ENCODE data around the gene PYGB.

PYGB gene

DNA sequence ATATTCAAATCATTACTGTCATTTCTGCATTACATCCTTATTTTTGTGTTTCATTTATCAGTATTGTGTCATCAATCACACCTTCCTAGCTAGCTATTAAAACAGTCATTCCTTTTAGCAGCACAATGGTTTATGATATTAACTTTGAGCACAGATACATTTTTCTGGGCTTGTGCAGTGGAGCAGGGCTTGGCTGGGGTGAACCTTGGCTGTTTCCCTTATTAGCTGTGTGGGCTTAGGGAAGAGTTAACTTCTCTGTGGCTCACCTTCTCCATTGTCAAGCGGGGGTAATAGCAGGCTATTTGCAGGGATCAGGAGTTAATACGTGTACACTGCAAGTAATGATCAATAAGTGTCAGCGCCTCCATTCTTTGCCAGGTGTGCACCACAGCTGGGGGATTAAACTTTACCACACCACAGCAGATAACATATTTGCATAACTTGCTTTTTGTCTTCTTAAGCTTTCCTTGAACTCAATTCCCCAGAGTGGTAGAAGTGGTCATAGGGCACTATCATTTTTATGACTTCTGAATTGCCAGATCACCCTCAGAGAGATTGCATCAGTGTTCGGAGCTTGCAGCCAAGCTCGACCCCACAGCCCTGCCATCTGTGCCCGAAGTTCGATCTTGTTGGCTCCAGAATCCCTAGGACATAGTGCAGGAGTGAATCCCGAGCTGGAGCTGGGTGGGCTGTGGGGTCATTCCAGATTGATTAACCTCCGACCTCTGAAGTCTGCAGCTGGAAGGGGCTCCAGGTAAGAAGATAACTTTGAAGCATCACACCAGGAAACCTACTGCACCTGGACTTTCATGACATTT lies 1.5 kb upstream of the PYGB start:
- Mint-ChIP-seq H3K9me3 (peaks cover 3% of the 10 kb centered on the region), H3K4me1 (peaks cover 36% of the 10 kb centered on the region), H3K4me3 (peak overlapping the region; percentile 90), H3K27me3 (peaks cover 43% of the 10 kb centered on the region), H3K27ac (peak overlapping the region; percentile 8), H3K36me3 (no peaks in the 10 kb centered on the region)
- CTCF ChIA-PET: interaction anchor here (1.2 to 1.6 kb wide), 3 partner anchors 10 to 252 kb away, joined by 3 to 4 read pairs (median 4); no protein-coding TSS in a partner anchor
- DNase-seq: no peak

DNA sequence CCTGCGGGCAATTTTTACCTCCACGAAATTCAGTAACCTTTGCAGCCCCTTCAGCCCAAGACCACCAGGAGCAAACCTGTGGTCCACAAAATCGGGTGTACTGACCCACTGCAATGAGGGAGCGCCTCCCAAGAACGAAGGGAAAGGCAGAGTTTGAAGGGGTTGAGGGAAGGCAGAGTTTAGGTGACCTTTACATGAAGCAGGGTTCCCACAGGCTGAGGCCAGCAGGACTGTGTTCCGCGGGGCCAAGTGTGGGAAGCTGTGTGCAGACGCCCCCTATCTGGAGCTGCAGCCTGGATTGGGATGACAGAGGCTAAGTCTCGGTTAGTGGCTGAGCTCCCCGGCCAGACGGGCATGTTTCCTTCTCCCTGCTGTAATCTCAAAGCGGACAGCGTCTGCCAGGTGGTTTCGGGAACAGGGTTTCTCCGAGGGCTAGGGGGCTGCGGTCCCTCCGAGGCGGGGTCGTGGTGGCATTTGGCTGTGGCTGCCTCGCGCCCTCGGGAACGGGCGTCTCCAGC lies 826 bp upstream of the PYGB start:
- no peak for DNase-seq
- H3K4me1 Mint-ChIP-seq: peaks cover 38% of the 10 kb centered on the region

DNA sequence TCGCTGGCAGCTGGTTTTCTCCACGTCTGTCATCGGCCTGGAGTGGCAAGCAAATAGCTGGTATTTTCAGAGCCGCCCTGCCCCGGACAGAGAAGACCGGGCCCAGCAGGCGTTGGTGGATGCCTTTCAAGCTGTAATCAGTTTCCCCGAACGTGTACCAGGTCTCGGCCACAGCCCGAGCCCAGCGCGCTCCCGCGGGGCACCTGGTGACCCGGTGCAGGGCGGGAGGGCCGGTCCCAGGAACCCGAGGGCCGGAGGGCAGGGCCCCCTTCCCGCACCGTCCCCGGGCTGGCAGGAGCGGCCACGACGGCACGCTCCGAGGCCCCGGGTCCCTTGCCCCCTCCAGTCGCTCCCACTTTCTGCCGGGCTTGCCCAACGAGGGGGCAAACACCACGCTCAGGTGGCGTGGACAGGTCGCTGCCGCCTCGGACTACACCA lies 348 bp upstream of the PYGB start:
- Mint-ChIP-seq H3K9me3 (peaks cover 3% of the 10 kb centered on the region), H3K27ac (no peak overlapping the region), H3K4me3 (peak overlapping the region; percentile 90), H3K27me3 (peaks cover 33% of the 10 kb centered on the region), H3K4me1 (peaks cover 38% of the 10 kb centered on the region), H3K36me3 (peaks cover 2% of the 10 kb centered on the region)
- DNase-seq: no peak
- CTCF ChIA-PET: interaction anchor here (1.1 to 1.6 kb wide), 5 partner anchors 11 to 253 kb away, joined by 3 to 4 read pairs (median 4); no protein-coding TSS in a partner anchor

More for the DNA sequence above, 826 bp upstream of the PYGB start:
- Mint-ChIP-seq H3K27ac (peak overlapping the region; percentile 8), H3K9me3 (peaks cover 3% of the 10 kb centered on the region), H3K4me3 (peak overlapping the region; percentile 90), H3K36me3 (no peaks in the 10 kb centered on the region), H3K27me3 (peaks cover 38% of the 10 kb centered on the region)
- CTCF ChIA-PET: interaction anchor here (1.1 to 1.6 kb wide), 4 partner anchors 11 to 253 kb away, joined by 3 to 4 read pairs (median 4); no protein-coding TSS in a partner anchor

DNA sequence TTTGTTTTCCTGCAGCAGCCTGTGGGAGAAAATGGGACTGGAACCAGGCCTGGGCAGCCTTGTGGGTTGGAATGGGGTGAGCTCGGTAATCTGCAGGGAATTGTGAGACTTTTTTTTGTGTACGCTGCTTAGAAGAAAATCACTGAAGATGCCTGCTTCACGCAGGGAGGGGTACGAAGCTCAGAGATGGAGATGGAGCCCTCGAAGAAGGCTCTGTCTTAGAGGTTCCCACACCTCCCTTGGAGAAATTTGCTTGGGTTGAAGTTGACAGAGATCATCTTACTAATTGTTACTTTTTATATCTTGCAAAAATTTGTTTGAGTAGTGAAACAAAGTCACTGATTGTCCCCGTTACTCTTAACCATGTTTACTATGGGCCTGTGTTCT lies 894 bp downstream of the PYGB start:
- H3K4me1 Mint-ChIP-seq: peaks cover 38% of the 10 kb centered on the region
- H3K27ac Mint-ChIP-seq: peak overlapping the region; percentile 53
- peaks cover 2% of the 10 kb centered on the region for H3K36me3 Mint-ChIP-seq
- H3K4me3 Mint-ChIP-seq: peak overlapping the region; percentile 83
- CTCF ChIA-PET: interaction anchor here (1.0 to 1.3 kb wide), 2 partner anchors 58 to 255 kb away, joined by 4 read pairs; no protein-coding TSS in a partner anchor
- peaks cover under 1% of the 10 kb centered on the region for H3K9me3 Mint-ChIP-seq
- DNase-seq: no peak
- peaks cover 26% of the 10 kb centered on the region for H3K27me3 Mint-ChIP-seq

DNA sequence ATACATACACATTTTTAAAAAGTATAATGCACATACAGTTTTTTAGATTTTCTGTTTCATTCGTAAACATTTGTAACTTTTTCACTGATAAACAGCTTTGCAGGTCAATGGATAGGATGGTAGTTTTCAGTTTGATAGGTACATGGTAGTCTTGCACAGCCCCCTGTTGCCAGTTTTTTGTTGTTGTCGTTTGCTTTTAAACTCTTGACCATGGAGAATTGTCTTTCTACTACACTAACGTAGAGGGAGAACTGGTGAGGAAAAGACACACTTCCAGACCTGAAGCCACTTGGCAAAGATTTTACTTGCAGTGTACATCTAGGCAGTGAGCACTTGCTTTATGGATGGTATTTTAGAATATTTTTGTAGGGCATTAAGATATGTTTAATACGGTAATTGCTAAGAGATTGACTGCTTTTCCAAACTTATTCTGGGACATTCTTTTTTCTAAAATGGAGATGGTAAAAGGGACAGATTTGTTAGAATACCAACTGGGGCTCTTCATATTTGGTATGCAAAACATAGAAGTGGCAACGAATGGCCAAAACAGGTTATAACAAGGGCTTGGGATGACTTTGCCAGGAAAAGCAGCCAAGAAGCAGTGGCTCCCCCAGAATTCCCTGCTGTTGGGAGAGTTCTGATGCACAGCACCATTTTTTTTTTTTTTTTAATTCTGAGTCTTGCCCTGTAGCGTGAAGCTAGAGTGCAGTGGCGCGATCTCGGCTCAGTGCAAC lies 1.5 kb downstream of the PYGB start:
- DNase-seq: no peak
- CTCF ChIA-PET: interaction anchor here (1.0 kb wide), 1 partner anchor 255 kb away, joined by 4 read pairs; no protein-coding TSS in a partner anchor
- Mint-ChIP-seq H3K27ac (no peak overlapping the region), H3K4me3 (peak overlapping the region; percentile 83), H3K4me1 (peaks cover 38% of the 10 kb centered on the region), H3K27me3 (peaks cover 22% of the 10 kb centered on the region), H3K9me3 (no peaks in the 10 kb centered on the region), H3K36me3 (peaks cover 2% of the 10 kb centered on the region)

DNA sequence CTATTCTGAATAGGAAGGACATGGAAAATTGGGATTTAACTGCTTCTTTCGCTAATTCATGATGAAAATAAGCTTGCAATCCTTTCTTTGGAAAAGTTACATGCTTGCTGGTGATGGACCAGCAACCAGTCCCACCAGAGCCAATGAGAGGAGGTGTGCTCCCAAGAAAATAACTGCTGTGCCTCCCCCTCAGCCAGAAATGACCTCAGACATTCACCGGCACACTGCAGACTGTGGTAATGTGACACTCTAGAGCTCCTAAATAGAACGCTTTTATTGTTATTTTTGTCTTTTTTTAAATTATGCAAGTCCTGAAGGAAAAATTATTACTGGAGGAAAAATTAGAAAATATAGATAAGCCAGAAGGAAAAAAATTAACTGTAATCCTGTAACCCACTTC lies 2.6 kb downstream of the PYGB start:
- Mint-ChIP-seq H3K9me3 (no peaks in the 10 kb centered on the region), H3K36me3 (peaks cover 2% of the 10 kb centered on the region), H3K4me1 (peaks cover 38% of the 10 kb centered on the region), H3K27ac (no peak overlapping the region), H3K4me3 (no peak overlapping the region), H3K27me3 (peaks cover 20% of the 10 kb centered on the region)
- no peak for DNase-seq
- CTCF ChIA-PET: interaction anchor here (0.8 kb wide), 1 partner anchor 54 kb away, joined by 3 read pairs; no protein-coding TSS in a partner anchor

DNA sequence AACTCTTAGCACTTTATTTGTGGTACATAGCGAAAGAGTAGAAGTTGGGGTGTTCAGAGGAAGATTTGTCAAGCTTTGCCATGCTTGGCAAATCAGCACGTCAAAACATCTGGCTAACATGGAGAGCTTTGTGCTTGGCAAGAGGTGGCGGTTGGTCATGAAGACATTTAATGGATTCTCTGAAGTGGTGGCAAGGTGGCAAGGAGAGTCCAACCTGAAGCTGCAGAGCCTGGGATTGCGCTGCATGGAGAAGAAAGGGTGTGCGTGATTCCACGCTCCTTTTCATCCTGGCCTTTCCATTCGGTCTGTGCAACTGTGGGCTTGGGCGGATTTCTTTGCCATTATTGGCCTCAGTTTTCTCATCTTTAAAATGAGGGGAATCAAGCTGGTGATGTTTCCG lies 3.1 kb downstream of the PYGB start:
- no peaks in the 10 kb centered on the region for H3K9me3 Mint-ChIP-seq
- peaks cover 20% of the 10 kb centered on the region for H3K27me3 Mint-ChIP-seq
- H3K4me3 Mint-ChIP-seq: no peak overlapping the region
- CTCF ChIA-PET: no interaction called here
- peaks cover 38% of the 10 kb centered on the region for H3K4me1 Mint-ChIP-seq
- no peak for DNase-seq
- H3K27ac Mint-ChIP-seq: no peak overlapping the region
- H3K36me3 Mint-ChIP-seq: peaks cover 2% of the 10 kb centered on the region

DNA sequence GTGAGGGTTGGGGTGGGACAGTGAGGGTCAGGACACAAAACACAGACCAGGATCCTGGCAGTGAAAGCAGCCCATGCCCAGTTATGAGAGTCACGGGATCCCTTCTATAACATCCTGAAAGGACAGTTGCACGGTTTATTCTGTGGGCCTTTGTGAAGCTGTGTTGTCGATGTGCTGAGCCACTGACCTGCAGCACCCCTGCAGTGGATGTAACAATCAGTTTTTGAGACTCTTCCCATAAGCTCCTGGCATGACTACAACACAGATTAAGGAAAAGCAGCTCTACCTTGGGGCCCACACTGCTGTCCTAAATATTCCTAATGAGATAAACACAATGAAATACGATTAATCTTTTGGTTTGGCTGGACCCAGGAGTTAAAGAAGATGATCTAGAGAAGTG lies 3.7 kb downstream of the PYGB start:
- H3K36me3 Mint-ChIP-seq: peaks cover 2% of the 10 kb centered on the region
- peaks cover 14% of the 10 kb centered on the region for H3K27me3 Mint-ChIP-seq
- peaks cover 34% of the 10 kb centered on the region for H3K4me1 Mint-ChIP-seq
- CTCF ChIA-PET: interaction anchor here (0.6 kb wide), 1 partner anchor 257 kb away, joined by 3 read pairs; no protein-coding TSS in a partner anchor
- H3K27ac Mint-ChIP-seq: no peak overlapping the region
- H3K4me3 Mint-ChIP-seq: no peak overlapping the region
- DNase-seq: no peak
- no peaks in the 10 kb centered on the region for H3K9me3 Mint-ChIP-seq

DNA sequence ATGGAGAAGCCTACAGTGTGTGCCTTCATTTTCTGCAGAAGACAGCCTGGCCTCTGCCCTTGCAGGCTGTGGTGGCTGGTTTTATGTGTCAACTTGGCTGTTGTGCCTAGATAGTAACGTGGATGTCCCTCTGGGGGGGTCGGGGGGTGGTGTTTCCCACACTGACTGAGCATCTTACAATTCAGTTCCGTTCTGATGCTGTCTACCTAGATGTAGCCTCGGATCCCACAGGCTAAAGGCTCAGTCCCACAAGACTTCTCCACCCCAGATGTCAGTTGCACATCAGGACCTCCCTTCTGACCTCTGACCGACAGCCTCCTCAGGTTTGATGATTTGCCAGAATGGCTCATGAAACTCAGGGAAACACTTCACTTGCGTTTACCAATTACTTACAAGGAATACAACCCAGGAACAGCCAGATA lies 4.4 kb downstream of the PYGB start:
- peaks cover 8% of the 10 kb centered on the region for H3K27me3 Mint-ChIP-seq
- DNase-seq: no peak
- peaks cover 2% of the 10 kb centered on the region for H3K36me3 Mint-ChIP-seq
- no peaks in the 10 kb centered on the region for H3K9me3 Mint-ChIP-seq
- no peak overlapping the region for H3K27ac Mint-ChIP-seq
- H3K4me1 Mint-ChIP-seq: peaks cover 27% of the 10 kb centered on the region
- no peak overlapping the region for H3K4me3 Mint-ChIP-seq
- CTCF ChIA-PET: interaction anchor here (0.6 kb wide), 1 partner anchor 258 kb away, joined by 3 read pairs; no protein-coding TSS in a partner anchor

DNA sequence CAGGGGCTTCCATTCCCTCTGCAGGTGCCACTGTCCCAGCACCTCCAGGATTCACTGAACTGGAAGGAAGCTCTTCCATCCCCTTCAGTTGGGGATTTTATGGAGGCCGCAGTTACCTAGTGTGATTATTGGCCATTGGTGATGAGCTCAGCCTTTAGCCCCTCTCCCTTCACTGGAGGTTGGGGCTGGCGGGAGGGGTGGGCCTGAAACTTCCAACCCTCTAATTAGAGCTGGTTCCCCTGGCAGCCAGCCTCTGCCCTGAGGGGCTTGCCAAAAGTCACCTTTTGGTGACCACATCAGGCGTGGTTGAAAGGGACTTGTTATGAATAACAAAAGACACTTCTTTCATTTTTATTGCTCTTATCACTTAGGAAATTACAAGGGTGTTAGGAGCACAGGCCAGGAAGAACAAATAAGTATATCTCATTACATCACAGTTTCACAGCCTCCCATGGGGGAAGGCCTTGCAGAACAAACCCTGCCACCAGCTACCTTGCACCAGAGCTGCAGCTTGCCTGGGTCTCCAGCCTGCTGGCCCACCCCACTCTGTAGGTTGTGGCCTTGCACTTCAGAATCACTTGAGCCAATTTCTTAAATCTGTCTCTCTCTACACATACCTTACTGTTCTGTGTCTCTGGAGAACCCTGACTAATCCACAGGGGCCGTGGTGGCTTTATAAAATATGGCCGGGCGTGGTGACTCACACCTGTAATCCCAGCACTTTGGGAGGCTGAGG lies 5.0 kb downstream of the PYGB start:
- CTCF ChIA-PET: no interaction called here
- no peak for DNase-seq
- Mint-ChIP-seq H3K9me3 (no peaks in the 10 kb centered on the region), H3K4me1 (peaks cover 28% of the 10 kb centered on the region), H3K27me3 (peaks cover 4% of the 10 kb centered on the region), H3K27ac (no peak overlapping the region), H3K36me3 (peaks cover 2% of the 10 kb centered on the region), H3K4me3 (no peak overlapping the region)

DNA sequence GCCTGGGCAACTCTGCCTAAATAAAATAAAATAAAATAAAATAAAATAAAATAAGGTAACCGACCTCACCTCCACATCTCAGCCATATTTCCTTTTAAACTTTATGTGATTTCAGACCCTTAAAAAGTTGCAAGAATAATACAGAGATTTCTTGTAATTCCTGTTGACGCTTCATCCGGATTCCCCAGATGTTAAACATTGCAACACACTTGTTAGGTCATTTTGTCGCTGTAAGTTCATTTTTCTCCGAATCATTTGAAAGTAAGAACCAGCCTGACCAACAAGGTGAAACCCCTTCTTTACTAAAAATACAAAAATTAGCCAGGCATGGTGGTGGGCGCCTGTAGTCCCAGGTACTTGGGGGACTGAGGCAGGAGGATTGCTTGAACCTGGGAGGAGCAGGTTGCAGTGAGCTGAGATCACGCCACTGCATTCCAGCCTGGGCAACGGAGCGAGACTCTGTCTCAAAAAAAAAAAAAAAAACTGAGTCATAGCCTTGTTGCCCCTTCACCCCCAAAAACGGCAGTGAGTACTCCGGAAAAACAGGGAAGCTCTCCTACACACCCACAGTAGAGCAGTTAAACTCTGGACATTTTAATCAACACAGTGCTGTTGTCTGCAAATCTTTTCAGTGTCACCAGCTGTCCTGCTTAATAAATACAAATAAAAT lies 5.9 kb downstream of the PYGB start:
- Mint-ChIP-seq H3K27me3 (no peaks in the 10 kb centered on the region), H3K27ac (no peak overlapping the region), H3K36me3 (peaks cover 2% of the 10 kb centered on the region), H3K4me1 (peaks cover 32% of the 10 kb centered on the region), H3K4me3 (no peak overlapping the region), H3K9me3 (no peaks in the 10 kb centered on the region)
- CTCF ChIA-PET: no interaction called here
- DNase-seq: no peak

DNA sequence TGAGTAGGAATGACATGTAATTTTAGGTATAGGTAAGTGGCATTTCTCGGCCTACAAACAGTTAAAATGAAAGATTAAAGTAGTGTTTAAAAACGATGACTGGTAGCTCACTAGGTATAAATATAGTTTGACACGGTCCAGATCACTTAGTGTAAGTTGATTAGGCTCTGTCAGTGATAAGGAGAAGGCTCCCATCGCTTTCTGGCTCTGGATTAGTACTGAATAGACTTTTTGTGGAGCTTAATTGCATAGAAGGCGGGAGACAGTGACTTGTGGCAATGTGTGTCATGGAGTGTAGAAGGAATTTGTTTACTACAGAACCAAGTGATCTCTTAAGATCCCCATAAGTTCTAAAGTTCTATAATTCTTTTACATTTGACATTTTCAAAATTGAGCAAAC lies 6.7 kb downstream of the PYGB start:
- no peak for DNase-seq
- no peak overlapping the region for H3K27ac Mint-ChIP-seq
- no peaks in the 10 kb centered on the region for H3K27me3 Mint-ChIP-seq
- CTCF ChIA-PET: no interaction called here
- peaks cover 6% of the 10 kb centered on the region for H3K36me3 Mint-ChIP-seq
- peaks cover 31% of the 10 kb centered on the region for H3K4me1 Mint-ChIP-seq
- no peak overlapping the region for H3K4me3 Mint-ChIP-seq
- H3K9me3 Mint-ChIP-seq: no peaks in the 10 kb centered on the region

DNA sequence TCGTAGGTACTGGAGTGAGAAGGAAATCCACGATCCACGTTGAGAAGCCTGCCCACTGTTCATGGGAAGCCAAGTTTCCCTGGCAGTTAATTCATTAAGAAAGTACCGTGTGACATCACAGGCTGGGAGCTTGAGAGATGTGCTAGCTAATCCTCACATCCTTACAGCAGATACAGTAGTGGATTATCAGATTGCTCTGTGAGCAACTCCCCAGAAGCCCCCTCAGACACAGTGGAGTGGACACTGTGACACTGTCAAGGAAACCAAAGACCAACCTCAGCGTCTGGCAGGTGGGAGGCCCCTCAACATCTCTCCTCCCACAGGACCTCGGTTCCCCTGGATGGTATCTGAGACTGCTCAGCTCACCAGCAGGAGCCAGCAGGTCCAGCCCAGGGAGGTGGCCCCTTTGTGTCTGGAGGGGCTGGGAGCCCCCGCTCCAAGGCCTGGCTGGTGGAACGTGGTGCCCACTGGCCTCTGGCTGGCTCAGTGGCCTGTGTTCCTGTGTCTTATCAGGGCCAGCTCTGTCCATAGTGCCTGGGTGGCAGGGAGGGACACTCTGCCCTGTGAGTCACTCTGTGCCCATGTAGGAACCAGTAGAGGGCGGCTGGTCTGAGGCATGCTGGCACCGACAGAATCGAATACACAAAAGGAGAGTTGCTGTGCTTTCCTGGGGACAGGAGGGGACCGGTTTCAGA lies 7.2 kb downstream of the PYGB start:
- no peak for DNase-seq
- Mint-ChIP-seq H3K4me1 (peaks cover 33% of the 10 kb centered on the region), H3K27ac (no peak overlapping the region), H3K9me3 (no peaks in the 10 kb centered on the region), H3K36me3 (peaks cover 9% of the 10 kb centered on the region), H3K4me3 (no peak overlapping the region), H3K27me3 (no peaks in the 10 kb centered on the region)
- CTCF ChIA-PET: no interaction called here

Measured in activated naive CD4-positive, alpha-beta T cell treated with anti-CD3 and anti-CD28 coated beads, Interleukin-2, amount 10 ng/mL, durations not matched to agents 7 days and 5 days (primary cell).